KMS-11 (cell line): ENCODE measurements around the gene MAMDC4.

Experiments
- H2AFZ ChIP-seq: fragments of 200-600 bp; sonication (generic); 2 replicates; pipeline ENCODE4 v1.6.1; 2016; ENCODE audit warnings: antibody characterized with exemption, mixed run types, low read depth
- H3K27ac ChIP-seq: fragments of 200-600 bp; sonication (generic); 2 replicates; pipeline ENCODE4 v1.6.1; 2016; ENCODE audit warnings: mild to moderate bottlenecking, mixed run types
- H3K27me3 ChIP-seq: fragments of 200-600 bp; sonication (generic); 2 replicates; pipeline ENCODE4 v1.6.1; 2017; ENCODE audit warnings: mild to moderate bottlenecking, low read depth, mixed run types, moderate library complexity; ENCODE audit not compliant: insufficient read depth
- H3K36me3 ChIP-seq: fragments of 200-600 bp; sonication (generic); 2 replicates; pipeline ENCODE4 v1.6.1; 2017; ENCODE audit warnings: mild to moderate bottlenecking, mixed run types; ENCODE audit not compliant: insufficient read depth
- H3K4me1 ChIP-seq: fragments of 200-600 bp; sonication (generic); 2 replicates; pipeline ENCODE4 v1.6.1; 2016; ENCODE audit warnings: mild to moderate bottlenecking, low read depth, mixed run types; ENCODE audit not compliant: poor library complexity, severe bottlenecking
- H3K4me2 ChIP-seq: fragments of 200-600 bp; sonication (generic); 2 replicates; pipeline ENCODE4 v1.7.0; 2016; ENCODE audit warnings: mild to moderate bottlenecking, mixed run types
- H3K4me3 ChIP-seq: fragments of 200-600 bp; sonication (generic); IDR thresholded peaks from 2 replicates; pipeline ENCODE4 v1.6.1; 2017; ENCODE audit warnings: low read depth, low read length, mixed read lengths; ENCODE audit not compliant: insufficient read depth
- H3K79me2 ChIP-seq: fragments of 200-600 bp; sonication (generic); 2 replicates; pipeline ENCODE4 v1.6.1; 2016; ENCODE audit warnings: low read depth, mixed run types; ENCODE audit not compliant: insufficient read depth
- H3K9ac ChIP-seq: fragments of 200-600 bp; sonication (generic); 2 replicates; pipeline ENCODE4 v1.6.1; 2016; ENCODE audit warnings: mild to moderate bottlenecking, mixed run types
- H4K20me1 ChIP-seq: fragments of 200-600 bp; sonication (generic); 2 replicates; pipeline ENCODE4 v1.6.1; 2016; ENCODE audit warnings: mild to moderate bottlenecking, mixed run types; ENCODE audit not compliant: insufficient read depth
- TF ChIP-seq, protein P1 (sequence below): fragments of 200-600 bp; sonication (generic); conservative IDR thresholded peaks from 2 replicates; pipeline ENCODE4 v1.6.1; 2017; ENCODE audit warnings: low read depth, mild to moderate bottlenecking, antibody characterized with exemption, low read length, moderate library complexity, mixed read lengths

Gene MAMDC4

DNA sequence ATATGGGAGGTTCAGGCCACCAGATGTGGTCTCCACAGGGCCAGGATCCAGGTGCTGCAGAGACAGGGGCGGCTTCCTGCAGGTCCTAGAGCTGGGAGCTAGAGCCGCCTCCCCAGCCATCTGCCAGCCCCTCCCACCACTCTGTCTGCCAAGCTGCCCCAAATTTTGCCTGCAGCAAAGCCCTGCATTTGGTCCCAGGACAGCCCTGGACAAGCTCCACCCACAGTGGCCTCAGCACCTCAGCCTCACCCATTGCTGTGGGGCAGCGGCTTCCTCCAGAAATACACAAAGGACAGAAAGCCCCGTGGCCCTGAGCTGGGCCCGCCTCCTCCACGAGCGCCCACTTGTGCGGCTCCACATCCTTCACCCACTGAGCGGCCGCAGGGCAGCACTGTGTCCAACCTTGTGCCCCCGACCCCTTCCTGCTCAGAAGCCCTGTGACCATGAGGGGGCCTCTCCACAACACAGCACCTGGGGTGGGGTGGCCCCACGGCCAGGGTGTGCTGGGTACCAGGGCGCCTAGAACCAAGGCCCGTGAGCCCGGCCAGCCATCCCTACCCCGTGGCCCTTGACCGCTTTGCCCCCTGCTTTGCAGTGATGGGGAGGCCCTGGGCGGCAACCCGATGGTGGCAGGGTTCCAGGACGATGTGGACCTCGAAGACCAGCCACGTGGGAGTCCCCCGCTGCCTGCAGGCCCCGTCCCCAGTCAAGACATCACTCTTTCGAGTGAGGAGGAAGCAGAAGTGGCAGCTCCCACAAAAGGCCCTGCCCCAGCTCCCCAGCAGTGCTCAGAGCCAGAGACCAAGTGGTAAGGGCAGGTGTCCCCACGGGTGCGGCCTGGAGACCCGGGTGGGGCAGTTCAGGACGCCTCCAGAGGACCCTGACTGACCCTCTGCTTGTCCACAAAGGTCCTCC, 13.6 kb upstream of the MAMDC4 start:
- no peak overlapping the region for H3K27ac ChIP-seq
- no peak overlapping the region for H3K9ac ChIP-seq
- no peaks in the 10 kb centered on the region for H3K36me3 ChIP-seq
- no peaks in the 10 kb centered on the region for H3K79me2 ChIP-seq
- TF ChIP-seq, protein P1, sequence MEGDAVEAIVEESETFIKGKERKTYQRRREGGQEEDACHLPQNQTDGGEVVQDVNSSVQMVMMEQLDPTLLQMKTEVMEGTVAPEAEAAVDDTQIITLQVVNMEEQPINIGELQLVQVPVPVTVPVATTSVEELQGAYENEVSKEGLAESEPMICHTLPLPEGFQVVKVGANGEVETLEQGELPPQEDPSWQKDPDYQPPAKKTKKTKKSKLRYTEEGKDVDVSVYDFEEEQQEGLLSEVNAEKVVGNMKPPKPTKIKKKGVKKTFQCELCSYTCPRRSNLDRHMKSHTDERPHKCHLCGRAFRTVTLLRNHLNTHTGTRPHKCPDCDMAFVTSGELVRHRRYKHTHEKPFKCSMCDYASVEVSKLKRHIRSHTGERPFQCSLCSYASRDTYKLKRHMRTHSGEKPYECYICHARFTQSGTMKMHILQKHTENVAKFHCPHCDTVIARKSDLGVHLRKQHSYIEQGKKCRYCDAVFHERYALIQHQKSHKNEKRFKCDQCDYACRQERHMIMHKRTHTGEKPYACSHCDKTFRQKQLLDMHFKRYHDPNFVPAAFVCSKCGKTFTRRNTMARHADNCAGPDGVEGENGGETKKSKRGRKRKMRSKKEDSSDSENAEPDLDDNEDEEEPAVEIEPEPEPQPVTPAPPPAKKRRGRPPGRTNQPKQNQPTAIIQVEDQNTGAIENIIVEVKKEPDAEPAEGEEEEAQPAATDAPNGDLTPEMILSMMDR: no peak
- no peak overlapping the region for H3K4me3 ChIP-seq
- H3K27me3 ChIP-seq: no peaks in the 10 kb centered on the region
- H4K20me1 ChIP-seq: no peaks in the 10 kb centered on the region
- H2AFZ ChIP-seq: no peak overlapping the region
- H3K4me2 ChIP-seq: no peak overlapping the region
- H3K4me1 ChIP-seq: peaks cover 24% of the 10 kb centered on the region

DNA sequence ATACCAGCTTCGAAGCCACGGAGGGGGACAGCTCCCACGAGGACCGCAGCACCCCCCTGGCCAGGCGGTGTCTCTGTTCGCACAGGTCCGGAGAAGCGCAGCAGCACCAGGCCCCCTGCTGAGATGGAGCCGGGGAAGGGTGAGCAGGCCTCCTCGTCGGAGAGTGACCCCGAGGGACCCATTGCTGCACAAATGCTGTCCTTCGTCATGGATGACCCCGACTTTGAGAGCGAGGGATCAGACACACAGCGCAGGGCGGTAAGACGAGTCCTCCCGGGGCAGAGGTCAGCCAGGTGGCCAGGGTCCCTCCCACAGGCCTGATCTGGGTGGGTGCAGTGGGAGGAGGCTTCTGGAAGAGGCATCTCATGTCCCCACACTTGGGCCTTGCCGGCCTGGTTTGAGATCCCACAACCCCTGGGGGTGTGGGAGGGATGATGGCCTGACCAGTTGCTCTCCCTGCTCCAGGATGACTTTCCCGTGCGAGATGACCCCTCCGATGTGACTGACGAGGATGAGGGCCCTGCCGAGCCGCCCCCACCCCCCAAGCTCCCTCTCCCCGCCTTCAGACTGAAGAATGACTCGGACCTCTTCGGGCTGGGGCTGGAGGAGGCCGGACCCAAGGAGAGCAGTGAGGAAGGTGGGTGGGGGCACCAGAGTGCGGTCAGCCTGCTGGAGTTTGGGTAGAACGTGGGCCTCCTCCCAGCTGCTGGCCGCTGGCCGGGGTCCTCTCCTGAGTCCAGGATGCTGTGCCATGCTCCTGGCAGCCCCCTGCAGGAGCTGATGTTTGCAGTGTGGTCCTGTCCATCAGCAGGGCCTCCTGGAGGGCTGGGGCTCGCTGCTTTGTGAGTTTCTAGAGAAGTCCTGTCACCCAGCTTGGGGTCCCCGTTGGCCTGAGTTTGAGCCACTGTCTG, 12.7 kb upstream of the MAMDC4 start:
- H3K27me3 ChIP-seq: no peaks in the 10 kb centered on the region
- H3K4me3 ChIP-seq: no peak overlapping the region
- no peak overlapping the region for H3K9ac ChIP-seq
- H3K4me1 ChIP-seq: peaks cover 29% of the 10 kb centered on the region
- TF ChIP-seq, protein P1: no peak
- no peak overlapping the region for H2AFZ ChIP-seq
- H3K79me2 ChIP-seq: no peaks in the 10 kb centered on the region
- H3K27ac ChIP-seq: no peak overlapping the region
- H3K4me2 ChIP-seq: no peak overlapping the region
- no peaks in the 10 kb centered on the region for H4K20me1 ChIP-seq
- no peaks in the 10 kb centered on the region for H3K36me3 ChIP-seq

DNA sequence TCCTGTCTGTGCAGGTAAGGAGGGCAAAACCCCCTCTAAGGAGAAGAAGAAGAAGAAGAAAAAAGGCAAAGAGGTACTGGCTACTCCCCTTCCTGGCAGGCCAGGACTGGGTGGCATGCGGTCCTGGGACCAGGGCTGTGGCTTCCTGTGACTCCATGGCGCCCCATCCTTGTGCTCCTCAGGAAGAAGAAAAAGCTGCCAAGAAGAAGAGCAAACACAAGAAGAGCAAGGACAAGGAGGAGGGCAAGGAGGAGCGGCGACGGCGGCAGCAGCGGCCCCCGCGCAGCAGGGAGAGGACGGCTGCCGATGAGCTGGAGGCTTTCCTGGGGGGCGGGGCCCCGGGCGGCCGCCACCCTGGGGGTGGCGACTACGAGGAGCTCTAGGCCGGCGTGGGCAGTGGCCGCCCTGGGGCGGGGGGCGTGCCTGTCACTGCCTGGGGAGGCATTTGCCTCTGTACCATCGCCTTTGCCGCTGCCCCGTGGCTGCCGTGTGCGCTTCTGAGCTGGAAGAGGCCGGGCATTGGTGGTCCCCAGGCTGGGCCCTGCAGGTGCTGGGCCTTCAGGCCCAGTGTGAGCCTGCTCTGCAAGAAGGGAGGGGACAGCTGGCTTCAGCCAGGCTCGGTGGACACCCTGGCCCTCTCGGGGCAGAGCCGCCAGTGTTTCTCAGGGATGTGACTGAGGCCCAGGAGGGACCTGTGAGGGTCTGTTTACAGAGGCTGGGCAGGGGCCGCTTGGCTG, 11.8 kb upstream of the MAMDC4 start:
- no peak overlapping the region for H3K9ac ChIP-seq
- no peak overlapping the region for H3K4me2 ChIP-seq
- no peak overlapping the region for H2AFZ ChIP-seq
- H3K4me1 ChIP-seq: peaks cover 29% of the 10 kb centered on the region
- H3K4me3 ChIP-seq: no peak overlapping the region
- H3K27ac ChIP-seq: no peak overlapping the region
- H3K79me2 ChIP-seq: no peaks in the 10 kb centered on the region
- TF ChIP-seq, protein P1: no peak
- no peaks in the 10 kb centered on the region for H3K36me3 ChIP-seq
- H3K27me3 ChIP-seq: no peaks in the 10 kb centered on the region
- H4K20me1 ChIP-seq: no peaks in the 10 kb centered on the region
